Epidermal melanocyte (primary cell): ENCODE data around the gene SIPA1L3.

Experiments used
- DNase-seq: peaks from one replicate; pipeline ENCODE4 v3.0.0; 2011; ENCODE audit warnings: low spot score; ENCODE audit not compliant: insufficient read length

The SIPA1L3 gene

DNA sequence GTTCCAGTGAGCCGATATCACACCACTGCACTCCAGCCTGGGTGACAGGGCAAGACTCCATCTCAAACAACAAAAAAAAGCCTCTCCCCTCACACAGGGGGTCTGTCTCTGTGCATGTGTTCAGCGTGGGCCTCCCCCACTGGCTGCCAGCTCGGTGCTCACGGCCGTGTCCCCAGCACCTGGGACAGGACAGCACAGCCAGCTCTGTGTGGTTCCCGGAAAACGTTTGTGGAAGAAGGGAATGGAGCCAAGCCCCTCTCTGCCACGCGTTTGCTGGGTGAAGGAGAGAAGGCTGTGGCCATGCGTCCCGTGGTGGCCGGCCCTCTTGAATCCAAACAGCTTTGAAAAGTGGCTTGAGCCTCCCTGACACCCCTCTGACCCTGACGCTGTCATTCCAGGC, 284.7 kb downstream of the SIPA1L3 start:
- no peak for DNase-seq

GRCh38 chr19:38193445-38193844, 286.4 kb downstream of the SIPA1L3 start:
- no peak for DNase-seq

DNA sequence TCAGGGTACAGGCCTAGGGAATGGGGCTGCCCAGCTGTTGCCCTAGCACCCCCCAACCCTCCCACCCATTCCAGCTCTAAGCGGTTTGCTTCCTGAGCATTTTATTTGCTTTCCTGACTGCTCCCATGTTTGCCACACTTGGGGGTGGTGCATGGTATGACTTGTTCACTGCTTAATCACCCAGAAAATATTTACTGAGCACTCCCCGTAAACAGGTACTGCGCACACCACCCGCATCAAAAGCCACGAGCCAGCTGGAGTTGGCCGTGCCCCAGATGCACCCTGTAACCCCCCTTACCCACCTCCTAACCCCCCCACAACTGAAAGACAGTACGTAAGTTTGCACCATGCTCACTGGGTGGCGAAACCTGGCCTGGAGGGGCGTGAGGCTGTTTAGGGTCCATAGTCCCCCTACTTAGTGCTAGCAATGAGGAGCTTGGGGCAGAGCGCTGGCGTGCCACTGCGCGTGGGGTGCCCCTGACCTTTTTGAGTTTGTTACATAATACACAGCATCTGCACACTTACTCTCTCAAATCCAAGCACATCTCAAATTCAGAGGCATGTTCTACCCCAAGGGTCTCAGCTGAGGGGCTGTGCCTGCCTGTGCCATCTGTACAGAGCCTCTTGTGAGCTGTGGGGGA, 287.2 kb downstream of the SIPA1L3 start:
- no peak for DNase-seq

DNA sequence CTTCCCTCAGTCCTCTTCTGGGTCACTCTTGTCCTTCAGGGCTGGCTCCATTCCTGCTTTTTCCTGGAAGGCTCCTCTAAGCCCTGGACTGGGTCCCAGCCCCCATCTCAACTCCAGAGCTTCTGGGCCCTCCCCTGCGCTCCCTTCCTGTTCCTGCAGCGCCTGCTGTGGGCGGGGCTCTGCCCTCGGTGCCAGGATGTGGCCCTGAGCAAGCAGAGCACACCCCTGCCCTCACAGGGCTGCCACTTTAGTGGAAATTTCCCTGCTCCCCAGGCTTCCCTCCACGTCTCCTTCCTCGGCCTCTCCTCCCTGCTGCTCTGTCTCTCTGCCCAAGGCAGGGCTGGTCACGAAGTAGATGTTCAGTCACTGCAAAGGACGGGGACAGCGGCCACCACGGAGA, 288.2 kb downstream of the SIPA1L3 start:
- DNase-seq, result no peak

DNA sequence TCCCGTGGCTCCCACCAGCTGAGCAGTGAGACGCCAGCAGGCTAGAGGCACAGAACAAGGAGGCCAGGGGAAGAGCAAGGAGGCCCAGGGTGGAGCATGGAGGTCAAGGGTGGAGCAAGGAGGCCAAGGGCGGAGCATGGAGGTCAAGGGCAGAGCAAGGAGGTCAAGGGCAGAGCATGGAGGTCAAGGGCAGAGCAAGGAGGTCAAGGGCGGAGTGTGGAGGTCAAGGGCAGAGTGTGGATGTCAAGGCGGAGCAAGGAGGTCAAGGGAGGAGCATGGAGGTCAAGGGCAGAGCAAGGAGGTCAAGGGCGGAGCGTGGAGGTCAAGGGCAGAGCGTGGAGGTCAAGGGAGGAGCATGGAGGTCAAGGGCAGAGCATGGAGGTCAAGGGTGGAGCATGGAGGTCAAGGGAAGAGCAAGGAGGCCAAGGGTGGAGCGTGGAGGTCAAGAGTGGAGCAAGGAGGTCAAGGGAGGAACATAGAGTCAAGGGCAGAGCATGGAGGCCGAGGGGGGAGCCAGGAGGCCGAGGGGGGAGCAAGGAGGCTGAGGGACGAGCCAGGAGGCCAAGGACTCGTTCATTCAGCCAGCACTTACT, 289.3 kb downstream of the SIPA1L3 start:
- DNase-seq, result no peak

- no peak for DNase-seq
Observed at GRCh38 chr19:38196948-38197656, 290.1 kb downstream of the SIPA1L3 start.

DNA sequence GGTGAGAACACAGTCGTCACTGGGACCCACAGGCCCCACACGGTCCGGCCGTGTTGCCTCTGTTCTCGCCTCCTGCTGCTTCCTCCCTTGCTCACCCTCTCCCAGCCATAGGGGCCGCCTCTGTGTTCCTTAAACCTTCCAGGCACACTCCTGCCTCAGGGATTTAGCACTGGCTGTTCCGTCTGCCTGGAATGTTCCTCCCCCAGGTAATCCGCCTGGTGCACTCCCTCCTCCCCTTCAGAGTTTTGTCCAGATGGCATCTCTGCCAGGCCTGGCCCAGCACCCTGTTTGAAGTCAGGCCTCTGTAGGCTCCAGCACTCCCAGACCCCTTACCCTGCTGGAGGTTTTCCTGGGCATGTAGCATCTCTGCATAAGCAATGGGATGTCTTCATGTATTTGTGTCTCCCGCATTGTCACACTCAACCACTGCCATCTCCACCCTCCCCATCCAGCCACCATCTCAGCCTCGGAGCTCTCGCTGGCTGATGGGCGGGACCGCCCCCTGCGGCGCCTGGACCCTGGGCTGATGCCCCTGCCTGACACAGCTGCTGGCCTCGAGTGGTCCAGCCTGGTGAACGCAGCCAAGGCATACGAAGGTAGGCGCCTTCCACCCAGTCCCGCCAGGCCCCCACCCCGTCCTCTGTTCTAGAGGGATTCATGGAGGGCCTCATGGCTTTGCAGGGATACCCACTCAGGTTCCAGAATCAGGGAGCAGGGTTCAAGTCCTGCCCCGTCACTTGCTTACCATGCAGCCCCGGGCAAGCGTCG, 291.1 kb downstream of the SIPA1L3 start:
- DNase-seq, result no peak

GRCh38 chr19:38199340-38199739, 292.3 kb downstream of the SIPA1L3 start:
- DNase-seq, result no peak

GRCh38 chr19:38201731-38202130, 294.7 kb downstream of the SIPA1L3 start:
- DNase-seq, result no peak

GRCh38 chr19:38202504-38202903, 295.5 kb downstream of the SIPA1L3 start:
- no peak for DNase-seq

DNA sequence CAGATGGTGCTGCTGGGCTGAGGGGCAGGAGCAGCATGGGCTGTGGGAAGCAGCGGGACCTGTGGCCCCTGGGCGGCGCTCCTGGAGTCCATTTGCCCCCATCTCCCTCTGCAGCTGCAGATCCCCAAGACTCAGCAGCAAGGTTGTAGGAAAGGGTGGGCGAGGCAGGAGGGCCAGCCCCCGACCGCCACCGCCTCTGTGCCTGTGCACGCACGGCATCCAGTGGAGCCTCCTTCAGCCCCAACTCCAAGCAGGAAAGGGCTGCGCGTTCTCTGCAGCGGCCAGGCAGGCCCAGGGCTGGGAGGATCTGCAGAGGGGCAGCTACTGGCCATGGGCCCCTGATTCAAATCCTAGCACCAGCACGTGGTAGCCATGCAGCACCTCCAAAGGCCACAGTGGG, 296.2 kb downstream of the SIPA1L3 start:
- DNase-seq, result no peak

DNA sequence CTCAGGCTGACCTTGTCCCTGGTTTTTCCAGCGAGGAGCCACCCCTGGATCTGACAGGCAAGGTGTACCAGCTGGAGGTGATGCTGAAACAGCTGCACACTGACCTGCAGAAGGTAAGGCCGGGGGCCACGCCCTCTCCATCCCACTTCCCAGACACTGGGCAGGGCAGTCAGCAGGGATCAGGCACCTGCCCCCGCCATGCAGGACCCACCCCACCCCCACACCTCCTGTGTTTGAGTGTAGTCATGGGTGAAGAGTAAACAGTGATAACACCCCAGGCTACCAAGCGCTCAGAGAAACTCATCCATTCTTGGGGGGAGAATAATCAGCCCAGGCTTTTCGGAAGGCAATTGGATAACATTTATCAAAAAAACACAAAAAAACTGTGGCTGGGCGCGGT, 297.1 kb downstream of the SIPA1L3 start:
- DNase-seq, result no peak

GRCh38 chr19:38204728-38205127, 297.7 kb downstream of the SIPA1L3 start:
- DNase-seq, result no peak

DNA sequence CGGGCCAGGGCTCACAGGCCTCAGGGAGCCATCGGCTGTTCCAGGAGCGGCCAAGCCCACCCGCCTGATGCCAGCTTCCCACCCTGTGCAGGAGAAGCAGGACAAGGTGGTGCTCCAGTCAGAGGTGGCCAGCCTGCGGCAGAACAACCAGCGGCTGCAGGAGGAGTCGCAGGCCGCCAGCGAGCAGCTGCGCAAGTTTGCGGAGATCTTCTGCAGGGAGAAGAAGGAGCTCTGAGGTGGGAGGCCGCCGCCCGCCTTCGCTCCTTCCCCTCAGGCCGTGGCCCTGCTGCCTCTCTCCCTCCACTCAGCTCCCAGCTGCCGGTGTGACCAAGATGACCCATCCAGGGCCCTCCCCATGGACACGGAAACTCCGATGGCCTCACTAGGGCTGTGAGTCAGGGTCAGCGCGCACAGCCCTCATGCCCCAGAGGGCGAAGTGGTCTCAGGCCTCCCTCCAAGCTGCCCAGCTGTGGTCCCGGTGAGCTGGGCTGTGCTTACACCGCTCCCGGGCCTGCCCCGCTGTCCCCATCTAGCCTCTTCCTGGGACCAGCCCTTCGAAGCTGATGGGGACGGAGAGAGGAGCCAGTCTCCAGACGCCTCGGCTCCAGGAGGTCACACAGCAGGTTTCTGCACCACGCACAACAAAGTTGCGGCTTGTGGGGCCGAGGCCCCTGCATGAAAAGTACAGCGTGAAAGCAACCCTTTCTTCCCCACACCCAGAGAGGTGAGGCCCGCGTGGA, 299.2 kb downstream of the SIPA1L3 start:
- DNase-seq, result no peak

- DNase-seq, result no peak
Observed at GRCh38 chr19:38206928-38207327, 299.9 kb downstream of the SIPA1L3 start.

DNA sequence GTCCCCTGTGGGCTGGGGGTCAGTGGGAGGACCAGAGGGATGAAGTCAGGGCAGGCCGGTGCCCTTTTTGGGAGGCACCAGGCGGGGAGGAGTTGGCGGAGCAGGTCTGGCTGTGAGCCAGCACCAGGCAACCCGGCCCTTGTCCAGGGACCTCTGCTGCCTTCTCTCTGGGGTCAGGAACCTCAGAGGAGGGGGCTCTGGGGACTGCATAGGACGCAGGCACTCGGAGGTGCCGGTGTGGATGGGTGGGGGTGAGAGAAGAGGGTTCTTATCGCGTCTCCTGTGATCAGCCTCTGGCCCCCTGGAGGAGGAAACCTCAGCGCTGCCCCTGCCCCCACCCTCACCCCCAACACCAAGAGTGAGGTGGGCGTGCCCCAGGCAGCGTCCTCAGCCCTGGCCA, 300.5 kb downstream of the SIPA1L3 start:
- DNase-seq, result no peak

DNA sequence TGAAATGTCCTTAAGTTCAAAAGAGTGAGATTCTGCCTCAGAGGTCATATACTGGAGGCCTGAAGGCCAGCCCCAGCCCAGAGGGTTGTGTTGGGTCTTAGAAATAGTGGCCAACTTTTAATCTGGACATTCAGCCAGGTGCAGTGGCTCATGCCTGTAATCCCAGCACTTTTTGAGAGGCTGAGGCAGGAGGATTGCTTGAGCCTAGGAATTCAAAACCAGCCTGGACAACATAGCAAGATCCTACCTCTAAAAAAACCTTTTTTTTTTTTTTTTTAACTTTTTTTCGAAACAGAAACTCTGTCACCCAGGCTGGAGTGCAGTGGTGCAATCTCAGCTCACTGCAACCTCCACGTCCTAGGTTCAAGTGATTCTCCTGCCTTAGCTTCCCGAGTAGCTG, 301.6 kb downstream of the SIPA1L3 start:
- no peak for DNase-seq

- DNase-seq, result no peak
Observed at GRCh38 chr19:38209152-38209551, 302.1 kb downstream of the SIPA1L3 start.

DNA sequence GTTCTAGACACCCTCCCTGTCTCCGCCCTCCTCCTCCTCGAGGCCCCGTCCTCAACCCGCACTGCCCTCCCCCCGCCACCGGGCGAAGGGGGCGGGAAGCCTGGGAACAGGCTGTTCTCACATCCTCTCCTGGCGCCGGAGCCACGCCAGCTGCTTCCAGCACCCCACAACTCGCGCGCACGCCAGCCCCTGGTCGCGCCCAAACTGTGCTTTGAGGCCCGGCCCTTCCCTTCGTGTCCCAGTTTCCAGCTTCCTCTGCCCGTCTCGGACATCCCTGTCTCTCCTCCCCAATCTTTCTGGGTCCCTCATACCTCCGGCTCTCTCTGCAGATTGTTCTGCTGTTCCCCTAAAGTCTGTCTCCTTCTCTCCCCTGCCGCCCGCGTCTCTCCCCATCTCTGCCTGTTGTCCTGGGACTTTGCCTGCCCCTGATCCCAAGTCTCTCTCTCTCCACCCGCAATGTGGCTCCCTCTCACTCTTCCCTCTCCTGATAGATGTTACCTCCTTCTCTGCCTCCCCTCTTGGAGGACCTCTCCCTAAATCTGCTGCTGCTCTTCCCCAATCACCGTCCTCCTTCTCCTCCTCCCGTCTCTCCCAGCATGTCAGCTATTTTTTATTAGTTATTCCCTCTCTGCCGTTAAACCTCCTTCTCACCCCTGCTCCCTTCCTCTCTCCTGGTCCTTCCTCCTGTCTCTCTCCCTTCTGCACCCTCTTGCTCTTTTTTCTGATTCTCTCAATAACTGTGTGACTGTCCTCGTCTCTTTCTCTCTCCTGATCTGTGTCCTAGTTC, 302.9 kb downstream of the SIPA1L3 start:
- DNase-seq, result no peak

GRCh38 chr19:38210458-38210987, 303.5 kb downstream of the SIPA1L3 start:
- DNase-seq, result no peak
